ENCODE data around the gene TMTC2. TPM values are rescaled to one million over a fixed set of nuclear protein-coding genes. Genes with fewer than 3 reads are reported as not detected.

Gene TMTC2
- polyA plus RNA-seq, 1 donor: 12.1 TPM

DNA sequence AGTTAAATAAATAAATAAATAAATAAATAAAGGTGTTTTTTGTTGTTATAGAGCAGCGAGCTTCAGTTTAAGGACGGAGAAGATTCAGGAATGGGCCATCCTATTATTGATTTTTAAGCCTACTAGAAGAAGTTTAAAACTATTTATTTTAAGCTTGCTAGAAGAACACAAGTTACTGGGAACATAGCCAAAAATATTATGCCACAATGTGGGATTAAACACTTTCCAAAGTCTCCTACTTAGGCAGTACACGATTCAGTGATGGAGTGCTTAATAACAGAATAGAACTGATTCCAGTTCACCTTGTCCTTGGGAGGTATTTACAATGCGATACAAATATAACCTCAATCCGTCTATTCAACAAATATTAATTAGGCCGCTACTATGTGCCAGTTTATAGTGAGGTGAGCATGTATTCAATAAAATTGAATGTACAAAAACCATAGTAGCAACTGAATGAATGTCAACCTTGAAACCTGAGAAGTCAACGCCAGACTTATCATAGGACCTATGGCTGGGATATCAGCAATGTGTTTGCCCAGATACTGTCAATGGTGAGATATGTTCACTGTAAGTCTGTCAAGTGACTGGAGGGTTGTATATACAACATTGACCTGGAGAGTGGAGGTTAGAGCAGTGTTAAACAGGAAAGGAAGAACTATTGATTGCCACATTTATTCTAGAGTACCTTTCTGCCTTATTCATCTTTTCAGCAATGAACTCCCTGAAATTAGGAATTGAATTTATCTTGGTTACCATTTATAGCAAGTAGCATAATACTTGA lies 486.4 kb downstream of the TMTC2 start:
- Histone ChIP-seq H3K4me1 (ENCODE audit: control insufficient read depth, insufficient read depth, low read length) (no peaks in the 10 kb centered on the region), H3K27me3 (ENCODE audit: control insufficient read depth, insufficient read depth, low read length) (no peaks in the 10 kb centered on the region), H3K36me3 (ENCODE audit: control insufficient read depth, insufficient read depth, low read length) (no peaks in the 10 kb centered on the region), H3K27ac (ENCODE audit: low read length) (no peak overlapping the region), H3K9me3 (ENCODE audit: control insufficient read depth, low read depth, low read length) (no peaks in the 10 kb centered on the region), H3K4me3 (ENCODE audit: low read length) (no peak overlapping the region)
- WGBS (ENCODE audit: insufficient coverage, low lambda C conversion rate): 70% methylated on average over 5 of the region's 7 CpGs
- DNase-seq: no peak

DNA sequence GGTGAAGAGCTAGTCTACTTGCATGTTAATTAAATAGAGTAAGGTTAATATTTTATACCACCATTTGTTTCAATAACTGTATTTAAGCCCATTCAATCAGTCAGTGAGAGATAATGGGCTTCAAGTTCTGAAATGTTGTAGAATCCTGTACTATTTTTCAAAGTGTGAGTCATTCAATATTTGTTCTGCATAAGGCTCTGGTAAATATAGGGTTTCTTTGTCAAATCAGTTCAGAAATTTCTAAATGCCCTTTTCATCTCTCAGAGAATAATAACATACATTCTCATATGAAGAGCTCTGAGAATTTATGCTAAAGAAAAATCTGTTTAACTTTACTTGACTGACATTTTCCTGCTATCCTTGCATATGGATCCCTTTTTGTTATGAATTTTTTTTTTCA lies 493.3 kb downstream of the TMTC2 start:
- no peaks in the 10 kb centered on the region for H3K27me3 ChIP-seq (ENCODE audit: control insufficient read depth, insufficient read depth, low read length)
- no peak for DNase-seq
- no peaks in the 10 kb centered on the region for H3K9me3 ChIP-seq (ENCODE audit: control insufficient read depth, low read depth, low read length)
- H3K27ac ChIP-seq (ENCODE audit: low read length): no peak overlapping the region
- no peaks in the 10 kb centered on the region for H3K36me3 ChIP-seq (ENCODE audit: control insufficient read depth, insufficient read depth, low read length)
- H3K4me3 ChIP-seq (ENCODE audit: low read length): no peak overlapping the region
- H3K4me1 ChIP-seq (ENCODE audit: control insufficient read depth, insufficient read depth, low read length): no peaks in the 10 kb centered on the region

DNA sequence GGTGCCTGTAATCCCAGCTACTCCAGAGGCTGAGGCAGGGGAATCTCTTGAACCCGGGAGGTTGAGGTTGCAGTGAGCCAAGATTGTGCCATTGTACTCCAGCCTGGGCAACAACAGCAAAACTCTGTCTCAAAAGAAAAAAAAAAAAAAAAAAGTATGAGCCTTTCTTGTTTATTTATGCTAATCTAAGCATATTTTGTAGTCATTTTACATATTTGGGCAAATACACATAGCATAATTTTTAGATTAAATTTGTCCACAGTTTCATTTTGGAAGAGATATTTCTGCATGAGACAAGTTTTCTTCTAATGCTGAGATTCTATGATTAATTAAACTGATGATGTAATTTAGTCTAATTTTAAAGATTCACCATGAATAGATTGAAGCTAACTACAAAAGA lies 494.4 kb downstream of the TMTC2 start:
- no peak overlapping the region for H3K4me3 ChIP-seq (ENCODE audit: low read length)
- H3K27me3 ChIP-seq (ENCODE audit: control insufficient read depth, insufficient read depth, low read length): no peaks in the 10 kb centered on the region
- no peak overlapping the region for H3K27ac ChIP-seq (ENCODE audit: low read length)
- no CpG with 5 or more reads among the region's 1 CpG for WGBS (ENCODE audit: insufficient coverage, low lambda C conversion rate)
- H3K9me3 ChIP-seq (ENCODE audit: control insufficient read depth, low read depth, low read length): no peaks in the 10 kb centered on the region
- no peaks in the 10 kb centered on the region for H3K4me1 ChIP-seq (ENCODE audit: control insufficient read depth, insufficient read depth, low read length)
- no peaks in the 10 kb centered on the region for H3K36me3 ChIP-seq (ENCODE audit: control insufficient read depth, insufficient read depth, low read length)
- DNase-seq: no peak

DNA sequence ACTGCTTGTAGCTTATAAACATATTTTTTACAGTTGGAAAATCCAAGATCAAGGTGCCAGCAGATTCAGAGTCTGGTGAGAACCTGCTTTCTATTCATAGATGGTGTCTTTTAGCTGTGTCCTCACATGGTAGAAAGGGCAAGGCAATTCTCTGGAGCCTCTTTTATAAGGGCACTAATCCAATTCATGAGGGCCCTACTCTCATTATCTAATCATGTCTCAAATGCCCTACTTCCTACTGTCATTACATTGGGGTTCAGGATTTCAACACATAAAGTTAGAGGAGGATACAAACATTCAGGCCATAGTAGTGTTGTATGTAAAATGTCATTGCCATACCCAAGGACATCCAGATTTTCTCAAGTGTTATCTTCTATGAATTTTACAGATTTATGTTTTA lies 496.4 kb downstream of the TMTC2 start:
- DNase-seq: no peak
- H3K27me3 ChIP-seq (ENCODE audit: control insufficient read depth, insufficient read depth, low read length): no peaks in the 10 kb centered on the region
- H3K36me3 ChIP-seq (ENCODE audit: control insufficient read depth, insufficient read depth, low read length): no peaks in the 10 kb centered on the region
- H3K4me1 ChIP-seq (ENCODE audit: control insufficient read depth, insufficient read depth, low read length): no peaks in the 10 kb centered on the region
- no peak overlapping the region for H3K27ac ChIP-seq (ENCODE audit: low read length)
- H3K9me3 ChIP-seq (ENCODE audit: control insufficient read depth, low read depth, low read length): no peaks in the 10 kb centered on the region
- no peak overlapping the region for H3K4me3 ChIP-seq (ENCODE audit: low read length)

Data from large intestine (tissue), 3 donors.